HPDE6-E6E7 (cell line): ENCODE measurements around the gene KLF15.

Experiments used
- DNase-seq: peaks from one replicate; pipeline ENCODE4 v3.0.0; 2011; ENCODE audit warnings: missing footprints; ENCODE audit errors: extremely low spot score

Gene KLF15

DNA sequence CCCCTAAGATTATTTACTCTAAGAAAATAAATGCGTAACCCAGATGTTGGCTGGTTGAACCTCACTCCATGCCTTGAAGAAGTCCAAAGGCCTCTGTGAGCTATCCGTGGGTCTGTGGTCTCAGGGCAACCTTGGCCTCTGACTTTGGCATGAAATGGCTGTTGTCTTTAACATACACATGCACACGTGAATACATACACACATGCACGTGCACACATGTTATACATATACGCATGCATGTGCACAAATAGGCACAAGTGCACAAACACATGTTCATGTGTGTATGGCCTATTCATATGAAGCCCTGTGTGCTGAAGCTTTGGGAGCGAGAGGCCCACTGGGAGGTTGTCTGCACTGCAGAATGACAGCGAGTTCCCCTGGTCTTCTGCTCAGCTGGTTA lies 50.8 kb downstream of the KLF15 start:
- no peak for DNase-seq

- no peak for DNase-seq
Measured at GRCh38 chr3:126305427-126305826, 51.8 kb downstream of the KLF15 start.

GRCh38 chr3:126304704-126305103 lies 52.5 kb downstream of the KLF15 start:
- DNase-seq, result no peak

GRCh38 chr3:126304291-126304690 lies 52.9 kb downstream of the KLF15 start:
- DNase-seq, result no peak

- no peak for DNase-seq
Measured at GRCh38 chr3:126303272-126303671, 53.9 kb downstream of the KLF15 start.

DNA sequence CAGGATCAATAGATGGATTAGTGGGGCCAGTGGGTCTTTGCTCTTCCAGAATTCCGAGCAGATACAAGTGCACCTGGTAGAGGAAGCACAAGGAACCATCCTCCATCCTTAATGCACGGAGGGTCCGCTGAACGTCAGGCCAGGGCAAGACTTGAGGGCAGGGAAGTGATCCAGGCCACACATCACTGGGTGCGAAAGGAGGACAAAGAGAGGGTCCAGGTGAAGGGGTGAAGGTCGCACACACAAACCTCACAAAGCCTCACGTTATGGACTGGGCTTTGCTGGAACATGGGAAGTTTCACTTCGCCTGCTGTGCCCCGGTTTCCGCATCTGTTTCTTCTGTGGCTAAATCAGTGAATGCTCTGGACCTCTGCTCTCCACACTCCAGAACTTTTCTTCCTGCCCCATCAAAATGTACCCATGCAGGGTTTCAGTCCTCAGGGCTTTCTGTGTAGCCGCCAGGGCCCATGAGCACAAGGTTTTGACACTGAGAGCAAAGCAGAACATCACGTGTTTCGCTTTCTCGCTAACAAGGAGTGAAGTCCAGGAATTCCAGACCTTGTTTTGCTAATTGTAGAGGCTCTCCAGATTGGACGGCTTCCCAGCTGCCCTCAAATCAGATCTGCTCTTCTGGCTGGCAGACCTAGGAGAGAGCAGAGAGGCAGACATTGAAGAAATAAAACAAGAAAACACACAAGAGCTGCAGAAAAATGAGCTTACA lies 56.3 kb downstream of the KLF15 start:
- DNase-seq, result no peak

- no peak for DNase-seq
Measured at GRCh38 chr3:126300001-126300760, 57.0 kb downstream of the KLF15 start.

DNA sequence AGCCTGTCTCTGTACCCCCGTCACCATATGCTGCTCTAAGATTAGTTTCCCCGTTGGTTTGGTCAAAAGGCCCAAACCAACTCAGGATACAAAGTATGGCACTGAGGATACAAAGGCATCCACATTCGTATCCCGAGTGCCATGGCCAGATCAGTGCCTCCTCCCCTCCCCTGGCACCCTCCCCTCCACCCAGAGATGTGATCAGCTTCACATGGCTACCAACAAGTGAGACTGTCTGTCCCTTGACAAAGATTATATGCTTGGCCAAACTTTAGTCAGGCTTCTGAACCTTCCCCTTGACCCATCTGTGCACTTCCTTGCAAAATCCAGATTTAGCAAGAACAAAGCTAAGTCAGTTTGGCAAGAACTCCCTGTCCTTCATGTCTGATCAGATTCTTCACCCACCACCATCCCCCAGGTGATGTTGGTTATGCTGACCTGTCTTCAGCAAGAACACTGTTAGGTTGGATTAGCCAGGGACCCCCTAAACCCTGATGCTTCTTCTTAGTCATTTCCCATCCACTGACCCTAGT lies 61.7 kb downstream of the KLF15 start:
- no peak for DNase-seq

- no peak for DNase-seq
Measured at GRCh38 chr3:126294211-126294808, 62.9 kb downstream of the KLF15 start.

DNA sequence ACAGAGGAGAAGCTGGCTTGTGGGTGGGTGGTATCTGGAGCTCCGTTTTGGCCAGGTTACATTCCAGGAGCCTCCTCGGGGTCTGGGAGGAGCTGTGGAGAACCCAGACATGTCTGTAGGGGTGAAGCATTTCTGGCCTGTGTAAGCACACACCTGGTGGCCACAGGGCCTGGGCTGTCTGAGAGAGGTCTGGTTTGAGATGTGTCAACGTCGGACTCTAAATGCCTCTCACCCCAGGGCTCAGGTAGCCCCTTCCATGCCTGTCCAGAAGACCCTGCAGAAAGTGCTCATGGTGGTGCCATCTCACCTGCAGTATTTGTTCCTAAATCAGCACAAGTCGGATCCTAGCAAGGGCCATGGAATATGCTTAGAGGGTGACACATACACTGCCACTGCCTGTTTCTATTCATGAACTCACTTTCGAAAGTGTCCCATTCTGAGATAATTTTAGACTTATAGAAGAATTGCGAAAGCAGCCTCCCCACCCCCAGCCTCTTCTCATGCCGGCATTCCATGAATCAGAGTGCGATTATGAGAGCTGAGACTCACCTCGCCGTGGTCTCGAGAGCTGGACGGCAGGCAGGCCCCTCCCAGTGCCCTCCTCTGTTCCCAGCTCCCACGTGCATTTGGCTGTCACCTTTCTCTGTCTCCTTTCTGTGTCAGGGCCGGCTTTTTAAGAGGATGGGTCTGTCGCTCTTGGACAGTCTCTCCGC lies 63.7 kb downstream of the KLF15 start:
- no peak for DNase-seq
